ENCODE results near the gene FAM120B.

- TF ChIP-seq, protein P1, sequence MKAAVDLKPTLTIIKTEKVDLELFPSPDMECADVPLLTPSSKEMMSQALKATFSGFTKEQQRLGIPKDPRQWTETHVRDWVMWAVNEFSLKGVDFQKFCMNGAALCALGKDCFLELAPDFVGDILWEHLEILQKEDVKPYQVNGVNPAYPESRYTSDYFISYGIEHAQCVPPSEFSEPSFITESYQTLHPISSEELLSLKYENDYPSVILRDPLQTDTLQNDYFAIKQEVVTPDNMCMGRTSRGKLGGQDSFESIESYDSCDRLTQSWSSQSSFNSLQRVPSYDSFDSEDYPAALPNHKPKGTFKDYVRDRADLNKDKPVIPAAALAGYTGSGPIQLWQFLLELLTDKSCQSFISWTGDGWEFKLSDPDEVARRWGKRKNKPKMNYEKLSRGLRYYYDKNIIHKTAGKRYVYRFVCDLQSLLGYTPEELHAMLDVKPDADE (IDR thresholded peaks at IDR 0.05): no peak
- TF ChIP-seq, protein P2, sequence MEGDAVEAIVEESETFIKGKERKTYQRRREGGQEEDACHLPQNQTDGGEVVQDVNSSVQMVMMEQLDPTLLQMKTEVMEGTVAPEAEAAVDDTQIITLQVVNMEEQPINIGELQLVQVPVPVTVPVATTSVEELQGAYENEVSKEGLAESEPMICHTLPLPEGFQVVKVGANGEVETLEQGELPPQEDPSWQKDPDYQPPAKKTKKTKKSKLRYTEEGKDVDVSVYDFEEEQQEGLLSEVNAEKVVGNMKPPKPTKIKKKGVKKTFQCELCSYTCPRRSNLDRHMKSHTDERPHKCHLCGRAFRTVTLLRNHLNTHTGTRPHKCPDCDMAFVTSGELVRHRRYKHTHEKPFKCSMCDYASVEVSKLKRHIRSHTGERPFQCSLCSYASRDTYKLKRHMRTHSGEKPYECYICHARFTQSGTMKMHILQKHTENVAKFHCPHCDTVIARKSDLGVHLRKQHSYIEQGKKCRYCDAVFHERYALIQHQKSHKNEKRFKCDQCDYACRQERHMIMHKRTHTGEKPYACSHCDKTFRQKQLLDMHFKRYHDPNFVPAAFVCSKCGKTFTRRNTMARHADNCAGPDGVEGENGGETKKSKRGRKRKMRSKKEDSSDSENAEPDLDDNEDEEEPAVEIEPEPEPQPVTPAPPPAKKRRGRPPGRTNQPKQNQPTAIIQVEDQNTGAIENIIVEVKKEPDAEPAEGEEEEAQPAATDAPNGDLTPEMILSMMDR (conservative IDR thresholded peaks at IDR 0.05; ENCODE audit: low read depth in 2 of 2): no peak
- no peak for TF ChIP-seq ZNF114 (CRISPR knock-in tag; IDR thresholded peaks at IDR 0.05)
- TF ChIP-seq, protein P3, sequence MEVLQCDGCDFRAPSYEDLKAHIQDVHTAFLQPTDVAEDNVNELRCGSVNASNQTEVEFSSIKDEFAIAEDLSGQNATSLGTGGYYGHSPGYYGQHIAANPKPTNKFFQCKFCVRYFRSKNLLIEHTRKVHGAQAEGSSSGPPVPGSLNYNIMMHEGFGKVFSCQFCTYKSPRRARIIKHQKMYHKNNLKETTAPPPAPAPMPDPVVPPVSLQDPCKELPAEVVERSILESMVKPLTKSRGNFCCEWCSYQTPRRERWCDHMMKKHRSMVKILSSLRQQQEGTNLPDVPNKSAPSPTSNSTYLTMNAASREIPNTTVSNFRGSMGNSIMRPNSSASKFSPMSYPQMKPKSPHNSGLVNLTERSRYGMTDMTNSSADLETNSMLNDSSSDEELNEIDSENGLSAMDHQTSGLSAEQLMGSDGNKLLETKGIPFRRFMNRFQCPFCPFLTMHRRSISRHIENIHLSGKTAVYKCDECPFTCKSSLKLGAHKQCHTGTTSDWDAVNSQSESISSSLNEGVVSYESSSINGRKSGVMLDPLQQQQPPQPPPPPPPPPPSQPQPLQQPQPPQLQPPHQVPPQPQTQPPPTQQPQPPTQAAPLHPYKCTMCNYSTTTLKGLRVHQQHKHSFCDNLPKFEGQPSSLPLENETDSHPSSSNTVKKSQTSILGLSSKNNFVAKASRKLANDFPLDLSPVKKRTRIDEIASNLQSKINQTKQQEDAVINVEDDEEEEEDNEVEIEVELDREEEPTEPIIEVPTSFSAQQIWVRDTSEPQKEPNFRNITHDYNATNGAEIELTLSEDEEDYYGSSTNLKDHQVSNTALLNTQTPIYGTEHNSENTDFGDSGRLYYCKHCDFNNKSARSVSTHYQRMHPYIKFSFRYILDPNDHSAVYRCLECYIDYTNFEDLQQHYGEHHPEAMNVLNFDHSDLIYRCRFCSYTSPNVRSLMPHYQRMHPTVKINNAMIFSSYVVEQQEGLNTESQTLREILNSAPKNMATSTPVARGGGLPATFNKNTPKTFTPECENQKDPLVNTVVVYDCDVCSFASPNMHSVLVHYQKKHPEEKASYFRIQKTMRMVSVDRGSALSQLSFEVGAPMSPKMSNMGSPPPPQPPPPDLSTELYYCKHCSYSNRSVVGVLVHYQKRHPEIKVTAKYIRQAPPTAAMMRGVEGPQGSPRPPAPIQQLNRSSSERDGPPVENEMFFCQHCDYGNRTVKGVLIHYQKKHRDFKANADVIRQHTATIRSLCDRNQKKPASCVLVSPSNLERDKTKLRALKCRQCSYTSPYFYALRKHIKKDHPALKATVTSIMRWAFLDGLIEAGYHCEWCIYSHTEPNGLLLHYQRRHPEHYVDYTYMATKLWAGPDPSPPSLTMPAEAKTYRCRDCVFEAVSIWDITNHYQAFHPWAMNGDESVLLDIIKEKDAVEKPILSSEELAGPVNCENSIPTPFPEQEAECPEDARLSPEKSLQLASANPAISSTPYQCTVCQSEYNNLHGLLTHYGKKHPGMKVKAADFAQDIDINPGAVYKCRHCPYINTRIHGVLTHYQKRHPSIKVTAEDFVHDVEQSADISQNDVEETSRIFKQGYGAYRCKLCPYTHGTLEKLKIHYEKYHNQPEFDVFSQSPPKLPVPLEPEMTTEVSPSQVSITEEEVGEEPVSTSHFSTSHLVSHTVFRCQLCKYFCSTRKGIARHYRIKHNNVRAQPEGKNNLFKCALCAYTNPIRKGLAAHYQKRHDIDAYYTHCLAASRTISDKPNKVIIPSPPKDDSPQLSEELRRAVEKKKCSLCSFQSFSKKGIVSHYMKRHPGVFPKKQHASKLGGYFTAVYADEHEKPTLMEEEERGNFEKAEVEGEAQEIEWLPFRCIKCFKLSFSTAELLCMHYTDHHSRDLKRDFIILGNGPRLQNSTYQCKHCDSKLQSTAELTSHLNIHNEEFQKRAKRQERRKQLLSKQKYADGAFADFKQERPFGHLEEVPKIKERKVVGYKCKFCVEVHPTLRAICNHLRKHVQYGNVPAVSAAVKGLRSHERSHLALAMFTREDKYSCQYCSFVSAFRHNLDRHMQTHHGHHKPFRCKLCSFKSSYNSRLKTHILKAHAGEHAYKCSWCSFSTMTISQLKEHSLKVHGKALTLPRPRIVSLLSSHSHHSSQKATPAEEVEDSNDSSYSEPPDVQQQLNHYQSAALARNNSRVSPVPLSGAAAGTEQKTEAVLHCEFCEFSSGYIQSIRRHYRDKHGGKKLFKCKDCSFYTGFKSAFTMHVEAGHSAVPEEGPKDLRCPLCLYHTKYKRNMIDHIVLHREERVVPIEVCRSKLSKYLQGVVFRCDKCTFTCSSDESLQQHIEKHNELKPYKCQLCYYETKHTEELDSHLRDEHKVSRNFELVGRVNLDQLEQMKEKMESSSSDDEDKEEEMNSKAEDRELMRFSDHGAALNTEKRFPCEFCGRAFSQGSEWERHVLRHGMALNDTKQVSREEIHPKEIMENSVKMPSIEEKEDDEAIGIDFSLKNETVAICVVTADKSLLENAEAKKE (CRISPR knock-in tag; IDR thresholded peaks at IDR 0.05): no peak
- no peak for TF ChIP-seq POLR2AphosphoS5 (IDR thresholded peaks at IDR 0.05; ENCODE audit: low read depth)
- TF ChIP-seq EZH2 (IDR thresholded peaks at IDR 0.05; ENCODE audit: low read depth, unreplicated experiment): no peak
- TF ChIP-seq EZH2phosphoT487 (IDR thresholded peaks at IDR 0.05; ENCODE audit: unreplicated experiment): no peak
These were observed 7.9 kb upstream of the FAM120B start for GRCh38 chr6:170298688-170299087.

All from GM23338 (cell line).